K562 (cell line): ENCODE measurements around the gene TTN. TPM values are rescaled to one million over a fixed set of nuclear protein-coding genes. Genes with fewer than 3 reads are reported as not detected.

ENCODE experiments used
- ATAC-seq: fragments of 200-7000 bp; cut with Tn5 transposase; 3 replicates; pipeline ENCODE4 v1.9.1; 2020; ENCODE audit warnings: moderate library complexity
- BruUV-seq: library from RNA; stranded (reverse); fragments of 400-500 nt; replicated peaks from 2 replicates; lab custom pipeline; 2021; lab: Mats Ljungman, UMichigan
- CTCF ChIA-PET: fragments of 300-600 bp; formaldehyde crosslinking; extraction: SDS; loops from one replicate; lab custom pipeline; 2021; ENCODE audit warnings: low intra/inter-chr PET ratio; lab: Yijun Ruan, JAX
- POLR2A ChIA-PET: fragments of 300-600, 350-650 bp; sonication (Branson Sonifier 250); formaldehyde crosslinking; extraction: SDS; loops from one replicate; lab custom pipeline; 2021; ENCODE audit warnings: antibody characterized with exemption, inconsistent platforms; lab: Yijun Ruan, JAX
- DNase-seq, 4 experiments: peaks; one replicate each; pipeline versions ENCODE4 v3.0.0 to v3.0.0-alpha.2; 2011 to 2018; ENCODE audit warnings: low spot score in 3 of 4, mixed read lengths in 3 of 4; ENCODE audit errors: extremely low read depth in 1 of 4
- FAIRE-seq: peaks from 2 replicates; lab custom pipeline; 2011; peaks lifted over from hg19 to GRCh38; lab: Jason Lieb, UNC
- H2AFZ ChIP-seq: 2 replicates; pipeline ENCODE4 v1.6.0; 2011; ENCODE audit warnings: low read depth, low read length, control low read depth, inconsistent platforms
- H3K27ac ChIP-seq: fragments of 200-600 bp; 3 replicates; pipeline ENCODE4 v1.8.0; 2011; ENCODE audit warnings: low read depth, mild to moderate bottlenecking, control low read depth, inconsistent platforms, low read length, moderate library complexity, mixed read lengths; ENCODE audit errors: extremely low read depth
- H3K27me3 ChIP-seq, 2 experiments: fragments of 300-600 bp in 1 of 2; 2 replicates in 1 of 2; 3 replicates in 1 of 2; pipeline versions ENCODE4 v1.6.0 to v1.8.0; 2011; ENCODE audit warnings: inconsistent platforms in 2 of 2, low read length in 2 of 2, mild to moderate bottlenecking in 1 of 2, mixed read lengths in 1 of 2, moderate library complexity in 1 of 2; ENCODE audit not compliant: control insufficient read depth in 2 of 2, insufficient read depth in 2 of 2
- H3K36me3 ChIP-seq: fragments of 300-600 bp; 3 replicates; pipeline ENCODE4 v1.8.0; 2011; ENCODE audit warnings: mild to moderate bottlenecking, low read length, inconsistent platforms; ENCODE audit not compliant: control insufficient read depth, insufficient read depth
- H3K4me1 ChIP-seq, 2 experiments: fragments of 200-600 bp in 1 of 2; replicated peaks in 1 of 2; 2 replicates in 1 of 2; 3 replicates in 1 of 2; pipeline versions ENCODE4 v1.5.1 to v1.8.0; 2011; ENCODE audit warnings: inconsistent platforms in 2 of 2, low read length in 2 of 2, mild to moderate bottlenecking in 1 of 2, mixed read lengths in 1 of 2, moderate library complexity in 1 of 2; ENCODE audit not compliant: control insufficient read depth in 2 of 2, insufficient read depth in 2 of 2
- H3K4me2 ChIP-seq: 2 replicates; pipeline ENCODE4 v1.6.1; 2011; ENCODE audit warnings: low read length, control low read depth, inconsistent platforms, mixed read lengths; ENCODE audit not compliant: insufficient read depth
- H3K4me3 ChIP-seq: fragments of 200-600 bp; sonication (generic), shearing (Covaris generic); 2 replicates; pipeline ENCODE4 v1.5.1; 2016; ENCODE audit warnings: control low read depth, inconsistent platforms
- H3K79me2 ChIP-seq: fragments of 200-600 bp; 3 replicates; pipeline ENCODE4 v1.8.0; 2011; ENCODE audit warnings: low read length, inconsistent platforms; ENCODE audit not compliant: control insufficient read depth, insufficient read depth
- H3K9ac ChIP-seq, 2 experiments: 2 replicates each; pipeline versions ENCODE4 v1.6.0 to v1.6.1; 2011; ENCODE audit warnings: low read depth in 2 of 2, low read length in 2 of 2, control low read depth in 1 of 2, inconsistent platforms in 1 of 2, mild to moderate bottlenecking in 1 of 2, mixed read lengths in 1 of 2; ENCODE audit not compliant: insufficient read depth in 1 of 2
- H3K9me1 ChIP-seq: one replicate; pipeline ENCODE4 v1.6.0; 2011; ENCODE audit warnings: inconsistent platforms, mild to moderate bottlenecking, low read length, moderate library complexity; ENCODE audit not compliant: control insufficient read depth, insufficient read depth
- H3K9me3 ChIP-seq: replicated peaks from 2 replicates; pipeline ENCODE4 v1.5.1; 2011; ENCODE audit warnings: low read depth, low read length, inconsistent platforms; ENCODE audit not compliant: control insufficient read depth, insufficient read depth
- H4K20me1 ChIP-seq: replicated peaks from 2 replicates; pipeline ENCODE4 v1.6.1; 2011; ENCODE audit warnings: low read length, inconsistent platforms, mixed read lengths; ENCODE audit not compliant: control insufficient read depth, insufficient read depth
- GTF2A2 ChIP-seq: IDR thresholded peaks from 2 replicates; pipeline ENCODE4 v1.6.1; 2016; ENCODE audit warnings: mild to moderate bottlenecking, missing genetic modification characterization, missing compliant biosample characterization
- NCOA6 ChIP-seq: fragments of 450-650 bp; IDR thresholded peaks from 2 replicates; pipeline ENCODE4 v1.6.1; 2017; ENCODE audit warnings: mild to moderate bottlenecking
- ZNF75A ChIP-seq: fragments of 450-650 bp; formaldehyde crosslinking; IDR thresholded peaks from 2 replicates; pipeline ENCODE4 v1.4.0; 2020; ENCODE audit warnings: mild to moderate bottlenecking
- WGBS: fragments of 100-300 bp; shearing (Covaris generic); methylation state at CpG from one replicate; pipeline ENCODE4 v1.1.6; 2016; ENCODE audit warnings: low coverage, mixed read lengths; ENCODE audit not compliant: insufficient coverage; ENCODE audit errors: missing lambda C conversion rate; 5-methylcytosine and 5-hydroxymethylcytosine counted together
- in situ Hi-C: fragments of 300-500 bp; cut with MboI; formaldehyde crosslinking; loops from 4 replicates; pipeline ENCODE4 v1.15.0; 2018; ENCODE audit warnings: inconsistent platforms, mixed read lengths
- intact Hi-C: fragments of 100-400 bp; cut with micrococcal nuclease; formaldehyde crosslinking; loops from 2 replicates; pipeline ENCODE4 v1.14.2; 2022
- polyA plus RNA-seq, 8 experiments: library from polyadenylated mRNA; depleted of rRNA in 4 of 8; stranded (reverse) in 5 of 8; unstranded in 3 of 8; fragments of >200 nt; fragmentation: Nextera tagmentation in 2 of 8; fragmentation: Illumina TruSeq in 1 of 8; extraction: Ambion mirVana in 2 of 8; extraction: Trizol in 1 of 8; gene quantifications; 2 replicates each; pipeline versions ENCODE4 v1.2.1 to v1.2.3, GENCODE V29; 2011 to 2014; ENCODE audit warnings: inconsistent platforms in 1 of 8, missing spikeins in 1 of 8
- total RNA-seq, 7 experiments: library from RNA; depleted of rRNA in 6 of 7; stranded (reverse); fragments of >200 nt in 6 of 7; fragmentation: Illumina TruSeq in 2 of 7; extraction: Trizol in 2 of 7; gene quantifications; 2 replicates each; pipeline versions ENCODE4 v1.2.1 to v1.2.3, GENCODE V29; 2011 to 2021; ENCODE audit warnings: low replicate concordance in 1 of 7
- TF ChIP-seq, protein P1 (sequence below), 2 experiments: fragments of 450-650 bp; IDR thresholded peaks; 2 replicates each; pipeline ENCODE4 v1.6.1; 2018; ENCODE audit warnings: mild to moderate bottlenecking in 2 of 2, low read depth in 1 of 2; ENCODE audit not compliant: partially characterized antibody in 2 of 2
- TF ChIP-seq, protein P2 (sequence below), 2 experiments: fragments of 200-800 bp in 1 of 2; sonication (Bioruptor generic) in 1 of 2; sonication (generic) in 1 of 2; formaldehyde crosslinking in 1 of 2; IDR thresholded peaks in 1 of 2; conservative IDR thresholded peaks in 1 of 2; 2 replicates each; pipeline versions ENCODE4 v1.5.0 to v1.6.1; 2016 to 2020; ENCODE audit warnings: missing compliant biosample characterization in 1 of 2, missing genetic modification characterization in 1 of 2, missing genetic modification reagents in 1 of 2

TTN gene
- total and polyA plus RNA-seq, 9 of the 15 experiments (the other 6 are each of a cell fraction or from before 2014, with no cell fraction given): under 0.01 to 0.20 (median 0.04) TPM; not detected in 1

DNA sequence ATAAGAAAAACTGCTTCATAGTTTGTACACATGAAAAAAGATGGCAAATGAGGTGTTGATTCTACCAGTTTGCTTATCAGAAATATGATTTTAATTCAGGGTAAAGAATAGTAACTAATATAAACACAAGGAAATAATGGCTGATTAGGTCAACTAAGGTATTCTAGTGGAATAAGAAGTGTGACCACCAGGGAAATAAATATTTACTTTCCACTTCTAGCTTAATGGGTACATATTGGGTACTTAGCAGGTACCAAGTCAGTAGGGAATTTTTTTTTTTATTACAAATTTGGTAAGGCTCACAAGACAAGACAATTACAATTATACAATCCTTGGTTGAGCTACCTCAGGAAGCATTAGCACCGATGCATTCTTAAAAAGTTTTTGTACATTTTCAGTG, 191.3 kb downstream of the TTN start:
- H4K20me1 ChIP-seq: no peaks in the 10 kb centered on the region
- no peaks in the 10 kb centered on the region for H3K4me1 ChIP-seq
- no peak overlapping the region for H3K4me2 ChIP-seq
- POLR2A ChIA-PET: no interaction called here
- TF ChIP-seq NCOA6 (no peak), ZNF75A (CRISPR knock-in tag) (no peak), GTF2A2 (no peak)
- TF ChIP-seq, protein P1, sequence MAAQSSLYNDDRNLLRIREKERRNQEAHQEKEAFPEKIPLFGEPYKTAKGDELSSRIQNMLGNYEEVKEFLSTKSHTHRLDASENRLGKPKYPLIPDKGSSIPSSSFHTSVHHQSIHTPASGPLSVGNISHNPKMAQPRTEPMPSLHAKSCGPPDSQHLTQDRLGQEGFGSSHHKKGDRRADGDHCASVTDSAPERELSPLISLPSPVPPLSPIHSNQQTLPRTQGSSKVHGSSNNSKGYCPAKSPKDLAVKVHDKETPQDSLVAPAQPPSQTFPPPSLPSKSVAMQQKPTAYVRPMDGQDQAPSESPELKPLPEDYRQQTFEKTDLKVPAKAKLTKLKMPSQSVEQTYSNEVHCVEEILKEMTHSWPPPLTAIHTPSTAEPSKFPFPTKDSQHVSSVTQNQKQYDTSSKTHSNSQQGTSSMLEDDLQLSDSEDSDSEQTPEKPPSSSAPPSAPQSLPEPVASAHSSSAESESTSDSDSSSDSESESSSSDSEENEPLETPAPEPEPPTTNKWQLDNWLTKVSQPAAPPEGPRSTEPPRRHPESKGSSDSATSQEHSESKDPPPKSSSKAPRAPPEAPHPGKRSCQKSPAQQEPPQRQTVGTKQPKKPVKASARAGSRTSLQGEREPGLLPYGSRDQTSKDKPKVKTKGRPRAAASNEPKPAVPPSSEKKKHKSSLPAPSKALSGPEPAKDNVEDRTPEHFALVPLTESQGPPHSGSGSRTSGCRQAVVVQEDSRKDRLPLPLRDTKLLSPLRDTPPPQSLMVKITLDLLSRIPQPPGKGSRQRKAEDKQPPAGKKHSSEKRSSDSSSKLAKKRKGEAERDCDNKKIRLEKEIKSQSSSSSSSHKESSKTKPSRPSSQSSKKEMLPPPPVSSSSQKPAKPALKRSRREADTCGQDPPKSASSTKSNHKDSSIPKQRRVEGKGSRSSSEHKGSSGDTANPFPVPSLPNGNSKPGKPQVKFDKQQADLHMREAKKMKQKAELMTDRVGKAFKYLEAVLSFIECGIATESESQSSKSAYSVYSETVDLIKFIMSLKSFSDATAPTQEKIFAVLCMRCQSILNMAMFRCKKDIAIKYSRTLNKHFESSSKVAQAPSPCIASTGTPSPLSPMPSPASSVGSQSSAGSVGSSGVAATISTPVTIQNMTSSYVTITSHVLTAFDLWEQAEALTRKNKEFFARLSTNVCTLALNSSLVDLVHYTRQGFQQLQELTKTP (IDR thresholded peaks at IDR 0.05; ENCODE audit: low read depth in 1 of 2, partially characterized antibody in 2 of 2): no peak
- TF ChIP-seq, protein P2, sequence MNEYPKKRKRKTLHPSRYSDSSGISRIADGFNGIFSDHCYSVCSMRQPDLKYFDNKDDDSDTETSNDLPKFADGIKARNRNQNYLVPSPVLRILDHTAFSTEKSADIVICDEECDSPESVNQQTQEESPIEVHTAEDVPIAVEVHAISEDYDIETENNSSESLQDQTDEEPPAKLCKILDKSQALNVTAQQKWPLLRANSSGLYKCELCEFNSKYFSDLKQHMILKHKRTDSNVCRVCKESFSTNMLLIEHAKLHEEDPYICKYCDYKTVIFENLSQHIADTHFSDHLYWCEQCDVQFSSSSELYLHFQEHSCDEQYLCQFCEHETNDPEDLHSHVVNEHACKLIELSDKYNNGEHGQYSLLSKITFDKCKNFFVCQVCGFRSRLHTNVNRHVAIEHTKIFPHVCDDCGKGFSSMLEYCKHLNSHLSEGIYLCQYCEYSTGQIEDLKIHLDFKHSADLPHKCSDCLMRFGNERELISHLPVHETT (CRISPR knock-in tag; conservative IDR thresholded peaks at IDR 0.05 in 1 of 2, IDR thresholded peaks at IDR 0.05 in 1 of 2): no peak
- no peak overlapping the region for H3K9ac ChIP-seq
- no peak overlapping the region for H2AFZ ChIP-seq
- H3K79me2 ChIP-seq: no peaks in the 10 kb centered on the region
- H3K27ac ChIP-seq: no peak overlapping the region
- in situ Hi-C loops: no loop called here
- FAIRE-seq (no peak), DNase-seq (no peak), ATAC-seq (no peak)
- no TSS peak for BruUV-seq
- H3K27me3 ChIP-seq: no peaks in the 10 kb centered on the region
- no peaks in the 10 kb centered on the region for H3K9me3 ChIP-seq
- intact Hi-C loops: no loop called here
- no peaks in the 10 kb centered on the region for H3K36me3 ChIP-seq
- WGBS: 31% methylated on average over 1 of the region's 1 CpG
- no peaks in the 10 kb centered on the region for H3K9me1 ChIP-seq
- H3K4me3 ChIP-seq: no peak overlapping the region
- CTCF ChIA-PET: no interaction called here
